HG03439 (cell line): ENCODE data around the gene ATP6V0D1.

Experiments used
- ATAC-seq: cut with Tn5 transposase; IDR thresholded peaks from one replicate; pipeline ENCODE4 v1.9.1; 2021; ENCODE audit warnings: mild to moderate bottlenecking, moderate library complexity; ENCODE audit not compliant: unreplicated experiment

The ATP6V0D1 gene

GRCh38 chr16:67395105-67395457 is 85.9 kb downstream of the ATP6V0D1 start:
- ATAC-seq: no peak

GRCh38 chr16:67394155-67395104 is 86.5 kb downstream of the ATP6V0D1 start:
- ATAC-seq: no peak

DNA sequence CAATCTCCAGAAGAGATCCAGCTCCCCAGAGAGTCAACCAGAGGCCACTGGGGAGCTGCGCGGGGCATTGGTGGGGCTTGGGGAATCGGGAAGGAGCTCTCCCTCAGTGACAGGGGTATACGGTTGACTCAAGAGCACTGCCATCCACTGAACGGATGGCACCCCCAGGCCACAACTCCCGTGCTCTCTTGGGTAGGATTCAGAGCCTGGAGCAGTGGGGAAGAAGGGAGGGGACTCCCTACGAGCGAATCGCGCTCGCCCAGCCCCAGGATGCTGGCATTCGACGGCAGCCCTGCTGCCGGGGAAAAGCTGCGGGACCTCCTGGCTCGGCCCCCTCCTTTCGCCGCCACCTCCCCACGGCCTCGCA is 87.2 kb downstream of the ATP6V0D1 start:
- ATAC-seq: no peak

GRCh38 chr16:67393111-67393787 is 87.7 kb downstream of the ATP6V0D1 start, which contains the start of gene TPPP3:
TSS of gene TPPP3 (minus strand) at chr16:67393498. CDS start at chr16:67391111, 2,387 bp downstream.
- no peak for ATAC-seq

- no peak for ATAC-seq
These were observed 88.5 kb downstream of the ATP6V0D1 start for GRCh38 chr16:67392301-67393059.

DNA sequence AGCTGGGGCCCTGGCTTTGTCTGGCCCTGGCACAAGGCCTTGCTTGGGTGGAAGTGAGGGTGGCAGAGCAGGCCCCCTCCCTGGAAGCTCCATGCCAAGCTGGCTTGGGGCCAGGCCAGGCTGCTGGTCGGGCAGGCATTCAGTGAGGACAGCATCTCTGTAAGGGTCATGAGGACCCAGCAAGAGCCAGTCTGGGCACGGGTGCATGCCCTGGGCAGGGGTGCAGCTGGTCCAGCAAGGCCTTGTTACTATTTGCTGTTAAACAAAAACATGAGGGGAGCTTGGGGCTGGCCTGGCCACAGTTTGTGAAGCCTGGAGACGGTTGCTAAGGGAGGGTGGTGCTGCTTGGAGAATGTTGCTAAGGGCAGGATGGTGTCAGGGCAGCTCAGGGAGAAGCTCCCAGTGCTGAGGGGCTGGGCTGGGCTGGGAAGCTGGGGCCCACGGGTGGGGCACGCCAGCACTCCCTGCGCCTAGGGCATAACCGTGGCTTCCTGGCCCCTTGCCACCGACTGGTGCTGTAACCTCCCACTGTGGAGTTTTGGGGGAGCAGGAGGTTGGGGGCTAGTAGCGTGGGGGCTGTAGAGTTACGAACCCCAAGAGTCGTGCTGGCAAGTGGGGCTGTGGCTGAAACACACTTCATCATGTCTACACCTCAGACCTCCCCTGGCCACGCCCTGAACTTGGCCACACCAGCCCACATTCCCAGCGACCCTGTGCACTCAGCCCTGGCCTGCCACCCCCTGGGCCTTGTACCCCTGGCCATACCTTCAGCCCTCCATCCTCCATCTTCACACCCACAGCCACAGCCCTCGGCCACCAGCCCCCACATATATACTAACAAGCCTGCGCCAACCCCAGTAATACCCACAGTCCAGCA is 89.3 kb downstream of the ATP6V0D1 start:
- no peak for ATAC-seq

GRCh38 chr16:67390816-67391423 is 90.0 kb downstream of the ATP6V0D1 start:
- ATAC-seq: no peak

GRCh38 chr16:67389911-67390815 is 90.8 kb downstream of the ATP6V0D1 start:
- ATAC-seq: no peak

DNA sequence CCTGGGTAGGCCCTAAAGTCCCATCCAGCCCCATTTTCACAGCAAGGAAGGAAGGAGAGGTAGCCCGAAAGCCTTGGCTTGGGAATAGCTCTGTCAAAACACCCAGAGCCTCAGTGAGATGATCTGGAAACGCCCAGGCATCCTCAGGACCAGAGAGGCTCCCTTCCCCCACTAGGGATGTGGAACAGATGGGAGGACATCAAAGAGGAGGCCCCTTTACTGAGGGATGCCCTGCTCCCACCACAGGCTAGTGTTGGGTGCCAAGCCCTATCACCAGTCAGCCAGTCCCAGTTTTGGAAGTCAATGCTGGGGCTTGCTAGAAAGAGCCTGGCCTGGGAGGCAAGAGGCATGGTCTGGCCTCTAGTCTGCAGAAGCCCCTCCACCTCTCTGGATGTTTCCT is 92.4 kb downstream of the ATP6V0D1 start:
- ATAC-seq: no peak

DNA sequence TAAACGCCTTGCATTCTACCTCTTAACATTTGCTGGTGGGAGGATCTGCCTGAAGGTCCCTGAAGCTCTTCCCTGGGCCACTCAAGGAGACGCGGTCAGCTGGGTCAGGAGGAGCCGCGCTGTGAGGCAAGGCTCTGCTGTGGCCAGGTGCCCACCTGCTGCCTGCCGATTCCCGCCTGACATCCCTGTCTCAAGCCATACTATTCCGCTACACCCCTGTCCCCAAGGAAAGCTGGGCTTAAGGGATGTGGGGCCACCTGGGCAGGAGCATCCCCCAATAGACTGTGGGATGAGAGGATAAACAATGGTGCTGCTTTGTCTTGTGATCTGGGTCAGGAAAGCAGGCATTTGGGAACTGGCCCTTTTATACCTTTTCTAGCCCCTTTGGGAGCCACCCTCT is 92.8 kb downstream of the ATP6V0D1 start:
- no peak for ATAC-seq
